Uterine smooth muscle cell (primary cell): ENCODE results near the gene LARP4B. TPM values are rescaled to one million over a fixed set of nuclear protein-coding genes. Genes with fewer than 3 reads are reported as not detected.

Source experiments
- total RNA-seq: library from RNA; depleted of rRNA; stranded (reverse); fragments of >200 nt; gene quantifications from 2 replicates; pipeline ENCODE4 v1.2.3, GENCODE V29; 2014

Gene LARP4B
- 26.7 and 28.6 TPM in 2 replicates for total RNA-seq

DNA sequence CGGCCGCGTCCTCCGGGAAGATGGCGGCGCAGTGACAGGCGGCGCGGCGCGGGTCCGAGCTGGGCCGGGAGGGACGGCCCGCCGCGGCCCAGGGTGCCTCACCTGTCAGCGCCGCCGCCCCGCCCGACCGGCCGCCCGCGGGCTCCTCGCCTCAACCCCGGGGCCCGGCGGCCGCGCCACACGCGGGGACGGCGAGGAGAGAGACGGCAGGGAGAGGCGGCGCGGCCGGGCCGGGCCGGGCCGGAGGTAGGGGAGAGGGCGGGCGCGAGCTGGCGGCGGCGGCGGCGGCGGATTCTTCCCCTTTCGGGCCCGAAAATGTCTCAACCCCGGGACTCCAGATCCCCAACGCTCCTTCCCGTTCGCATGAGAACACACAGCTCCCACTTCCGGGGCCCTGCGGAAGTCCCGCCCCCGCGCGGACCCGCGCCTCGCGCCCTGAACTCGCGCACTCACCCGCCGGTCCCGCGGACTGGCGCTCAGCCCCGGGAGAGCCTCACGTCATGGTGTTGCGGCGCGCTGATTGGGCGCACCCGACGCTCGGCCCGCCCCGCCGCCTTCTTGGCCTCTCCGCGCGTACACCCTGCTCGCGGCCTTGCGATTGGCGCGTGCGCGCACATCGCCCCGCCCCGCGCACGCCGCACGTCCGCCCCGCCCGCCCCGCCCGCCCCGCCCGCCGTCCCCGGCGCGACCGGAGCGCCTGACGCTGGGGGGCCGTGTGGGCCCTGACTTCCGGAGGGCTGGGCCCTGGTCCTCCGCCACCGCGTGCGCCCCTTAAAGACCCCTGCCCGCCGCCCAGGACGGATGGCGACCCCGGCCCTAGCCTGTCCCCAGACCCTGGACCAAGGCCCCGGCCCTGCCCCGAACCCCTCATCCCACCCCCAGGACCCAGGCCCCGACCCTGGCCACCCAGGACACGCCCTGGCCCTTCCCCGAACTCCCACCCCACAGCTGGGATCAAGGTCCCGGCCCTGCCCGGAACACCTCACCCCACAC, at the start of gene LARP4B:
LARP4B (minus strand) TSS at position 380 of the 993 bp plus-strand sequence. CDS start 45,984 bp downstream, outside the sequence.

Other genes starting within 250 kb of the LARP4B start
- 18.8 and 23.1 TPM in 2 replicates for gene DIP2C, start 242.0 kb downstream of the LARP4B start, total RNA-seq
- gene GTPBP4, start 56.7 kb upstream of the LARP4B start, total RNA-seq, result 37.2 and 61.9 TPM in 2 replicates
- gene IDI2, start 94.2 kb upstream of the LARP4B start, total RNA-seq, result not detected in 2 replicates
- gene IDI1, start 117.4 kb upstream of the LARP4B start, total RNA-seq, result 183 and 231 TPM in 2 replicates
- gene WDR37, start 124.7 kb upstream of the LARP4B start, total RNA-seq, result 14.6 and 22.7 TPM in 2 replicates